Osteocyte (in vitro differentiated cells): ENCODE results near the gene KITLG. TPM values are rescaled to one million over a fixed set of nuclear protein-coding genes. Genes with fewer than 3 reads are reported as not detected.

Source experiments
- DNase-seq: peaks from one replicate; pipeline ENCODE4 v3.0.0; 2021; ENCODE audit warnings: mixed read lengths; ENCODE audit not compliant: unreplicated experiment; ENCODE audit errors: extremely low spot score
- H3K27ac Mint-ChIP-seq: one replicate; pipeline ENCODE4 v1.8.0; 2021; ENCODE audit warnings: mild to moderate bottlenecking, mixed read lengths; ENCODE audit not compliant: unreplicated experiment
- H3K27me3 Mint-ChIP-seq: one replicate; pipeline ENCODE4 v1.8.0; 2021; ENCODE audit warnings: mixed read lengths; ENCODE audit not compliant: unreplicated experiment
- H3K36me3 Mint-ChIP-seq: one replicate; pipeline ENCODE4 v1.8.0; 2021; ENCODE audit warnings: mixed read lengths; ENCODE audit not compliant: unreplicated experiment
- H3K4me1 Mint-ChIP-seq: one replicate; pipeline ENCODE4 v1.8.0; 2021; ENCODE audit warnings: mixed read lengths; ENCODE audit not compliant: unreplicated experiment
- H3K4me3 Mint-ChIP-seq: one replicate; pipeline ENCODE4 v1.8.0; 2021; ENCODE audit warnings: mild to moderate bottlenecking, moderate library complexity, mixed read lengths; ENCODE audit not compliant: unreplicated experiment
- H3K9me3 Mint-ChIP-seq: one replicate; pipeline ENCODE4 v1.8.0; 2021; ENCODE audit warnings: mixed read lengths; ENCODE audit not compliant: unreplicated experiment
- total RNA-seq: library from RNA; stranded (reverse); gene quantifications from 2 replicates; pipeline ENCODE4 v1.2.1, GENCODE V29; 2021
- TF ChIP-seq, protein P1 (sequence below): fragments of 200-600 bp; sonication (generic); IDR thresholded peaks from 2 replicates; pipeline ENCODE4 v1.5.0; 2021; ENCODE audit warnings: antibody characterized with exemption, mild to moderate bottlenecking, moderate library complexity

Gene KITLG
- total RNA-seq, 1 donor from 2014 or later: 1.9 TPM

DNA sequence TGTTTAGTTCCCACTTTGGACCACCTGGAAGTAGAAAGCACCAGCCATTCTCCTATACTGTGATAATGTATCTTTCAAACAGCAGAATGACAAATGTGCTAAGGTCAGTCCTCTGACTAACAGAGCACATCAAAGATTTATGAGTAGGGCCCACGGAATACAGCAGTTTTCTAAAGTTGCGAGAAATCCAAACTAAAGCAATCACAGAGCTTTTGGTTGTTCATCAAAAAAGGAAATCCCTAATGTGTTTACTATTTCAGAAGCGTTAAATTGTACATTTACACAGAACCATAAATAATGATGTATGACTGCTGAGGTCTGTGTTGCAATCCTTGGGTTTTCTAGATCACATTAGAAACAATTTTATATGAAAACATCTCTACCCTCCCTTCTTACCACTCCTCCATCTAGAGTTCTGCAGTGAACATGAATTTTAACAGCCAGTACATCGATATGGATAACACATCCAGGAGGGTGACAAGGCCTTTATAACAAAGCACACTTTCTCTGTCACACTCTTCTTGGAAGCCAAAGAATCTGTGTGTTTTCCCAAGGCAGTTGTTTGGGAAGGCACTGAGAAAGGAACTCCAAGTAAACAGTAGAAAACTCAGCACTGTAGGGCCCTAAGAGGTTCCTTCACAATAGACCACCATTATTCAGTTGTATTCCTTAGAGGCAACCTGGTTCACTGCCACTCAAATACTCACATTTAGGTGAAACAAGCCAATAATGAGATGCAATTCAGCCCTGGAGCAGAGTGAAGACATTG, 7.3 kb downstream of the KITLG start:
- Mint-ChIP-seq H3K4me1 (peaks cover 8% of the 10 kb centered on the region), H3K9me3 (no peaks in the 10 kb centered on the region), H3K27ac (no peak overlapping the region), H3K4me3 (no peak overlapping the region), H3K27me3 (no peaks in the 10 kb centered on the region), H3K36me3 (no peaks in the 10 kb centered on the region)
- no peak for DNase-seq
- TF ChIP-seq, protein P1, sequence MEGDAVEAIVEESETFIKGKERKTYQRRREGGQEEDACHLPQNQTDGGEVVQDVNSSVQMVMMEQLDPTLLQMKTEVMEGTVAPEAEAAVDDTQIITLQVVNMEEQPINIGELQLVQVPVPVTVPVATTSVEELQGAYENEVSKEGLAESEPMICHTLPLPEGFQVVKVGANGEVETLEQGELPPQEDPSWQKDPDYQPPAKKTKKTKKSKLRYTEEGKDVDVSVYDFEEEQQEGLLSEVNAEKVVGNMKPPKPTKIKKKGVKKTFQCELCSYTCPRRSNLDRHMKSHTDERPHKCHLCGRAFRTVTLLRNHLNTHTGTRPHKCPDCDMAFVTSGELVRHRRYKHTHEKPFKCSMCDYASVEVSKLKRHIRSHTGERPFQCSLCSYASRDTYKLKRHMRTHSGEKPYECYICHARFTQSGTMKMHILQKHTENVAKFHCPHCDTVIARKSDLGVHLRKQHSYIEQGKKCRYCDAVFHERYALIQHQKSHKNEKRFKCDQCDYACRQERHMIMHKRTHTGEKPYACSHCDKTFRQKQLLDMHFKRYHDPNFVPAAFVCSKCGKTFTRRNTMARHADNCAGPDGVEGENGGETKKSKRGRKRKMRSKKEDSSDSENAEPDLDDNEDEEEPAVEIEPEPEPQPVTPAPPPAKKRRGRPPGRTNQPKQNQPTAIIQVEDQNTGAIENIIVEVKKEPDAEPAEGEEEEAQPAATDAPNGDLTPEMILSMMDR: no peak

DNA sequence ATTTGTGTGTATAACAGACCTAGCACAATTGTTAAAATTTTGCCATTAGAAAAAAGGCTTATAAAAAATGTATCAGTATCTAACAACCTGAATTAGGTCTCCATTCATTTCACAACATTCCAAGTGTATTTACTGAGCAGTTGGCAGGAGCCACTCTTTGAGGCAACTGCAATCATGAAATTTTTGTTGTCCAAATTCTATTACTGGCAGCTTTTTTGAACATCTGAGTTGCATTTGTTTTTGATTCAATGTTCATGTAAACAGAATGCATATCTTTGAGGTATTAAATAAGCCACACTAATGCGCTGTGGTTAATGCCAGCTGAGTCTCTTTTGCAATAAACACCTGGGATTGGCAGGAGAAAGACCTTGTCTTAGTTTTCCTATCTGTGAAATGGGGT, 8.7 kb downstream of the KITLG start:
- TF ChIP-seq, protein P1: no peak
- H3K4me3 Mint-ChIP-seq: no peak overlapping the region
- no peak overlapping the region for H3K27ac Mint-ChIP-seq

DNA sequence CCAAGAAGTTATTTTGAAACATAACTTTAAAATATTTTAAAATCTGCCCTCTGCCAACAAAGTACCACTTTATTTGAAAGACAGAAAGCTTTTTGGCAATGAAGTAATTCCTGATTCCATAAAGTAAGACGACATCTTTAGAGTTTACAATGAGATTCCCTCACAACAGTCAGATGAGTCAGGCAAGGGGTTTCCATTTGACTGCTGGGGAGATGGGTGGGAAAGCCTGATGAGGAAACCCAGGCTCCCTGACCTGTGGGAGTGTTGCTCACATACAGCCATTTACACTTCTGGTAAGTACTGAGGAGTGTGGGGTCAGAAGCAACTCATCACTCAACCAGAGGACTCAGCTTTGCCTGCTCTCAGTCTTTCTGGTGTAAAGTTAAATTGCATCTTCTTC, 10.2 kb downstream of the KITLG start:
- H3K9me3 Mint-ChIP-seq: no peaks in the 10 kb centered on the region
- H3K27ac Mint-ChIP-seq: no peak overlapping the region
- no peak for DNase-seq

More for the DNA sequence above, 8.7 kb downstream of the KITLG start:
- Mint-ChIP-seq H3K36me3 (no peaks in the 10 kb centered on the region), H3K9me3 (no peaks in the 10 kb centered on the region), H3K4me1 (no peaks in the 10 kb centered on the region), H3K27me3 (no peaks in the 10 kb centered on the region)
- DNase-seq: no peak

DNA sequence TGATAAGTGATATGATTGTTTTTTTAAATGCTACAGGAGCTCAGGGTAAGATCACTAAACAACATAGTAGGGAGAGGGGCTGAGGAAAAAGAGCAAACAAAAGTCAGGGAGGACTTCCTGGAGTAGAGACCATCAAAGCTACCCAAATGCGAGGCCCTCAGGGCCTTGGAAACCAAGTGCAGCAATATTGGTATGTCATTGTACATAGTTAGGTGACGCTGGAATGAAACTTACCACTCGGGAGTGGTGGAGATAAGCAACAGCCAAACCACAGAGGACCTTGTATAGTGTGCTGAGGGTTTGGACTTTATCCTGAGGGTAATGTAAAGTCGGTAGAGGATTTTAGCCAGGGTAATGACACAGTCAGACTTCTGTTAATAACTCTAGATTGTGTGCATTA, 13.8 kb downstream of the KITLG start:
- TF ChIP-seq, protein P1: no peak
- Mint-ChIP-seq H3K4me3 (no peak overlapping the region), H3K4me1 (peaks cover 1% of the 10 kb centered on the region), H3K27ac (no peak overlapping the region), H3K27me3 (no peaks in the 10 kb centered on the region), H3K9me3 (no peaks in the 10 kb centered on the region), H3K36me3 (no peaks in the 10 kb centered on the region)
- no peak for DNase-seq

More for the DNA sequence above, 10.2 kb downstream of the KITLG start:
- Mint-ChIP-seq H3K27me3 (no peaks in the 10 kb centered on the region), H3K4me1 (no peaks in the 10 kb centered on the region), H3K36me3 (no peaks in the 10 kb centered on the region), H3K4me3 (no peak overlapping the region)
- TF ChIP-seq, protein P1: no peak

DNA sequence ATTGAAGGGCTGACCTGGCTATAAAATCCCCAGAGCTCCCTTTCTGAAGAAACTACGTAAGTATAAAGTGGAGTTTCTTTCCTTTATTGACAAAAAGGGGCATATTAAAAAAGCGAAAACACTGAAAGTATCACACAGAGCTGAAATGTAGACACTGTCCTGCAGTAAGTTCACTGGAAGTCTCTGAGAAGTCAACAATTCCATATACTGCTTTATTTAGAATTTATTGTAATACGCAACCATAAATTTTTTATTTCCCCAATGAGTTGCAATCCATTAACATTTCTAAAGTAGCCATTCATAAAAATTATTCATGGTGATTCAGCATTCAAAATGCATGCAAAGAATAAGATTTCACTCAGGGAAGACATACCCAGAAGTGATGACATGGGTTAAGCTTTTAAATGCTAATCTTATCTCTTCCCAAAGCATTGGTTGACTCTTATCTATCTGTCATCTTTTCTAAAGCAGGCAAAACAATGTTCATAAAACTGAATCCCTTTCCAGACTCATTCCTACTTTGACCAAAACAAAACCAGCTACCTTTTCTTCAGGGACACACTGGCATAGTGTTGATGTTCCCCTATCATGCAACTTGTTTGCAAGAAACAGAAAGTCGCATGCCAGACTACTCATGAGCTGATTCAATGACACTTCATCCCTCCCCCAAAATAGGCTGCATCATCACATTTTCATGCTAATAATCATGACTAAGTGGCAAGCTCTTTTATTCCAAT, 17.3 kb downstream of the KITLG start:
- TF ChIP-seq, protein P1: no peak
- no peak overlapping the region for H3K27ac Mint-ChIP-seq
- H3K4me3 Mint-ChIP-seq: no peak overlapping the region
- no peak for DNase-seq
- no peaks in the 10 kb centered on the region for H3K36me3 Mint-ChIP-seq
- H3K4me1 Mint-ChIP-seq: peaks cover 1% of the 10 kb centered on the region
- H3K27me3 Mint-ChIP-seq: no peaks in the 10 kb centered on the region
- H3K9me3 Mint-ChIP-seq: no peaks in the 10 kb centered on the region
